GM12878 (cell line): ENCODE results near the gene PHKB. TPM values are rescaled to one million over a fixed set of nuclear protein-coding genes. Genes with fewer than 3 reads are reported as not detected.

Source experiments
- ATAC-seq: fragments of 200-7000 bp; cut with Tn5 transposase; 3 replicates; pipeline ENCODE4 v1.9.1; 2020; ENCODE audit warnings: mild to moderate bottlenecking, moderate library complexity
- BruUV-seq: library from RNA; stranded (reverse); fragments of 400-500 nt; replicated peaks from 2 replicates; lab custom pipeline; 2021; lab: Mats Ljungman, UMichigan
- CTCF ChIA-PET: fragments of 300-600 bp; sonication (Branson Sonifier 250); formaldehyde crosslinking; extraction: SDS; loops from one replicate; lab custom pipeline; 2021; ENCODE audit warnings: inconsistent platforms; lab: Yijun Ruan, JAX
- POLR2A ChIA-PET: fragments of 350-600 bp; formaldehyde crosslinking; extraction: SDS; loops from one replicate; lab custom pipeline; 2021; ENCODE audit warnings: inconsistent platforms; lab: Charles Lee
- RAD21 ChIA-PET: fragments of 300-600 bp; sonication (Branson Sonifier 250); formaldehyde crosslinking; loops from one replicate; lab custom pipeline; 2023; ENCODE audit warnings: antibody characterized with exemption; ENCODE audit not compliant: unreplicated experiment; lab: Charles Lee
- SMC1A ChIA-PET: fragments of 300-600 bp; sonication (Branson Sonifier 250); formaldehyde crosslinking; loops from one replicate; lab custom pipeline; 2023; ENCODE audit not compliant: unreplicated experiment, uncharacterized antibody; lab: Charles Lee
- DNase-seq: peaks from one replicate; pipeline ENCODE4 v3.0.0-alpha.2; 2011; ENCODE audit warnings: low read depth, low spot score
- FAIRE-seq: peaks from 3 replicates; lab custom pipeline; 2011; peaks lifted over from hg19 to GRCh38; lab: Jason Lieb, UNC
- H2AFZ ChIP-seq: 2 replicates; pipeline ENCODE4 v1.6.0; 2011; ENCODE audit warnings: low read depth, low read length, control low read depth; ENCODE audit not compliant: control insufficient read depth
- H3K27ac ChIP-seq: 2 replicates; pipeline ENCODE4 v1.5.1; 2011; ENCODE audit warnings: control low read depth; ENCODE audit not compliant: control insufficient read depth, insufficient read depth
- H3K27me3 ChIP-seq, 2 experiments: replicated peaks in 1 of 2; 2 replicates each; pipeline versions ENCODE4 v1.6.0 to v1.6.1; 2011; ENCODE audit warnings: low read length in 1 of 2; ENCODE audit not compliant: control insufficient read depth in 2 of 2, insufficient read depth in 2 of 2
- H3K36me3 ChIP-seq, 2 experiments: 2 replicates each; pipeline ENCODE4 v1.5.1; 2011; ENCODE audit warnings: low read length in 1 of 2; ENCODE audit not compliant: control insufficient read depth in 2 of 2, insufficient read depth in 2 of 2
- H3K4me1 ChIP-seq: 2 replicates; pipeline ENCODE4 v1.6.1; 2011; ENCODE audit warnings: mild to moderate bottlenecking, low read length, moderate library complexity, mixed read lengths; ENCODE audit not compliant: control insufficient read depth, insufficient read depth
- H3K4me2 ChIP-seq: 2 replicates; pipeline ENCODE4 v1.6.0; 2011; ENCODE audit warnings: control low read depth; ENCODE audit not compliant: control insufficient read depth, insufficient read depth
- H3K4me3 ChIP-seq: fragments of 200-600 bp; sonication (generic); 2 replicates; pipeline ENCODE4 v1.5.1; 2016
- H3K79me2 ChIP-seq: 2 replicates; pipeline ENCODE4 v1.6.0; 2011; ENCODE audit warnings: low read length; ENCODE audit not compliant: control insufficient read depth, insufficient read depth
- H3K9ac ChIP-seq: 2 replicates; pipeline ENCODE4 v1.8.0; 2011; ENCODE audit warnings: low read length, control low read depth, mixed read lengths; ENCODE audit not compliant: control insufficient read depth, insufficient read depth
- H3K9me3 ChIP-seq: replicated peaks from 3 replicates; pipeline ENCODE4 v1.5.1; 2011; ENCODE audit warnings: mild to moderate bottlenecking, low read length; ENCODE audit not compliant: control insufficient read depth, insufficient read depth
- H4K20me1 ChIP-seq: 2 replicates; pipeline ENCODE4 v1.6.0; 2011; ENCODE audit not compliant: control insufficient read depth, insufficient read depth
- EED ChIP-seq: sonication (generic); IDR thresholded peaks from 2 replicates; pipeline ENCODE4 v1.6.1; 2016; ENCODE audit warnings: antibody characterized with exemption, low read depth
- HDAC6 ChIP-seq: fragments of 200-600 bp; sonication (generic); IDR thresholded peaks from one replicate; pipeline ENCODE4 v1.8.0; 2017; ENCODE audit warnings: antibody characterized with exemption; ENCODE audit not compliant: unreplicated experiment
- NRF1 ChIP-seq: conservative IDR thresholded peaks from 2 replicates; pipeline ENCODE4 v1.6.1; 2011; ENCODE audit warnings: mild to moderate bottlenecking, low read depth, low read length, improper control_type of control experiment
- PAX8 ChIP-seq: fragments of 450-650 bp; IDR thresholded peaks from 2 replicates; pipeline ENCODE4 v1.6.1; 2017; ENCODE audit warnings: mild to moderate bottlenecking, moderate library complexity
- POU2F2 ChIP-seq: IDR thresholded peaks from 3 replicates; pipeline ENCODE4 v1.6.1; 2011; ENCODE audit warnings: low read depth, mild to moderate bottlenecking, low read length, borderline replicate concordance
- ZNF384 ChIP-seq: IDR thresholded peaks from 2 replicates; pipeline ENCODE4 v1.6.1; 2012; ENCODE audit warnings: low read depth, mild to moderate bottlenecking, low read length, improper control_type of control experiment, borderline replicate concordance
- WGBS: methylation state at CpG from one replicate; pipeline ENCODE4 v1.1.6; 2016; ENCODE audit warnings: low lambda C conversion rate; ENCODE audit not compliant: insufficient replicate concordance, insufficient coverage; ENCODE audit errors: missing lambda C conversion rate; 5-methylcytosine and 5-hydroxymethylcytosine counted together
- in situ Hi-C: fragments of 300-500 bp; cut with MboI; formaldehyde crosslinking; loops from 9 replicates; pipeline ENCODE4 v1.14.3; 2018; ENCODE audit warnings: mixed read lengths
- intact Hi-C: fragments of 100-400 bp; cut with micrococcal nuclease; formaldehyde crosslinking; loops from one replicate; pipeline ENCODE4 v1.14.2; 2022; ENCODE audit not compliant: unreplicated experiment
- polyA plus RNA-seq, 11 experiments: library from polyadenylated mRNA; depleted of rRNA in 4 of 11; unstranded in 6 of 11; stranded (reverse) in 5 of 11; fragments of >200 nt; fragmentation: Nextera tagmentation in 4 of 11; fragmentation: Illumina TruSeq in 1 of 11; extraction: Ambion mirVana in 4 of 11; extraction: Trizol in 1 of 11; gene quantifications; 1 replicate in 1 of 11; 2 replicates in 10 of 11; pipeline versions ENCODE4 v1.2.1 to v1.2.3, GENCODE V29; 2011 to 2016; ENCODE audit warnings: inconsistent platforms in 2 of 11, missing spikeins in 2 of 11, low read depth in 1 of 11
- total RNA-seq, 4 experiments: library from RNA; depleted of rRNA in 3 of 4; stranded (reverse); fragments of >200 nt in 3 of 4; fragmentation: Illumina TruSeq in 1 of 4; extraction: Trizol in 1 of 4; gene quantifications; 2 replicates each; pipeline versions ENCODE4 v1.2.1 to v1.2.3, GENCODE V29; 2013 to 2021
- TF ChIP-seq, protein P1 (sequence below): fragments of 450-650 bp; IDR thresholded peaks from 2 replicates; pipeline ENCODE4 v1.6.1; 2016; ENCODE audit warnings: mild to moderate bottlenecking
- TF ChIP-seq, protein P2 (sequence below): IDR thresholded peaks from 2 replicates; pipeline ENCODE4 v1.6.1; 2012; ENCODE audit warnings: low read depth, low read length, improper control_type of control experiment
- TF ChIP-seq, protein P3 (sequence below): IDR thresholded peaks from 2 replicates; pipeline ENCODE4 v1.6.1; 2011; ENCODE audit warnings: borderline replicate concordance, low read depth, mild to moderate bottlenecking, moderate library complexity, low read length; ENCODE audit not compliant: insufficient read depth, poor library complexity, severe bottlenecking
- TF ChIP-seq, protein P4 (sequence below): fragments of 450-650 bp; IDR thresholded peaks from 2 replicates; pipeline ENCODE4 v1.6.1; 2017; ENCODE audit warnings: antibody characterized with exemption, mild to moderate bottlenecking, moderate library complexity

The PHKB gene
- total and polyA plus RNA-seq, 10 of the 15 experiments (the other 5 are each of a cell fraction or from before 2014, with no cell fraction given), result 14.2 to 65.6 (median 37.0) TPM

DNA sequence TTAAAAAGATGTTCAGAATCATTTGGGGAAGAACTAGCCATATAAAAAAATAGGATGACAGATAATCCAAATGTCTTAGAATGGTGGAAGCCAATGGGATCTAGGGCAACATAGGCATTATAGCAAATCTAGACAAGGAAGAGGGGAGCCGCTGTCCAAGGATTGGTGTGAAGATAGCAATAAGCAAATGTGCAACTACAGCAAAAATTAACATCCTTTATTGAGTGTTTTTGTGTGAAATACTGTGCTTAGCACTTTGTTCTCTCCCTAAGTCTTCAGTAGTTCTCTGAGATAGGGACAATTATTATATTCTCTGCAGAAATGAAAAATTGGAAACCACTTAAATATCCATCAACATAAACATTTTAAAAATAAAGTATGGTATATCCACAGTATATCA lies 177.0 kb downstream of the PHKB start:
- CTCF ChIA-PET, result no interaction called here
- Histone ChIP-seq H2AFZ (no peak overlapping the region), H3K79me2 (no peaks in the 10 kb centered on the region), H3K36me3 (peaks cover 4 to 6% of the 10 kb centered on the region in 2 experiments; a peak in 3 of 4 replicates), H3K9ac (no peak overlapping the region), H3K27ac (no peak overlapping the region), H3K4me1 (no peaks in the 10 kb centered on the region), H3K9me3 (no peaks in the 10 kb centered on the region), H3K4me3 (no peak overlapping the region), H3K4me2 (no peak overlapping the region), H3K27me3 (no peaks in the 10 kb centered on the region), H4K20me1 (no peaks in the 10 kb centered on the region)
- TF ChIP-seq EED (no peak), PAX8 (no peak), HDAC6 (no peak), POU2F2 (no peak), ZNF384 (no peak)
- TF ChIP-seq, protein P1, sequence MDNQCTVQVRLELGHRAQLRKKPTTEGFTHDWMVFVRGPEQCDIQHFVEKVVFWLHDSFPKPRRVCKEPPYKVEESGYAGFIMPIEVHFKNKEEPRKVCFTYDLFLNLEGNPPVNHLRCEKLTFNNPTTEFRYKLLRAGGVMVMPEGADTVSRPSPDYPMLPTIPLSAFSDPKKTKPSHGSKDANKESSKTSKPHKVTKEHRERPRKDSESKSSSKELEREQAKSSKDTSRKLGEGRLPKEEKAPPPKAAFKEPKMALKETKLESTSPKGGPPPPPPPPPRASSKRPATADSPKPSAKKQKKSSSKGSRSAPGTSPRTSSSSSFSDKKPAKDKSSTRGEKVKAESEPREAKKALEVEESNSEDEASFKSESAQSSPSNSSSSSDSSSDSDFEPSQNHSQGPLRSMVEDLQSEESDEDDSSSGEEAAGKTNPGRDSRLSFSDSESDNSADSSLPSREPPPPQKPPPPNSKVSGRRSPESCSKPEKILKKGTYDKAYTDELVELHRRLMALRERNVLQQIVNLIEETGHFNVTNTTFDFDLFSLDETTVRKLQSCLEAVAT, result no peak
- RAD21 ChIA-PET, result no interaction called here
- BruUV-seq, result no TSS peak
- in situ Hi-C loops (no loop called here), intact Hi-C loops (no loop called here)
- SMC1A ChIA-PET, result interaction anchor here (1.1 kb wide), 1 partner anchor 132 kb away, joined by 3 read pairs; no protein-coding TSS in a partner anchor
- no peak for ATAC-seq
- DNase-seq, result no peak
- POLR2A ChIA-PET, result no interaction called here
- no peak for FAIRE-seq
- 100% methylated on average over 1 of the region's 1 CpG for WGBS

DNA sequence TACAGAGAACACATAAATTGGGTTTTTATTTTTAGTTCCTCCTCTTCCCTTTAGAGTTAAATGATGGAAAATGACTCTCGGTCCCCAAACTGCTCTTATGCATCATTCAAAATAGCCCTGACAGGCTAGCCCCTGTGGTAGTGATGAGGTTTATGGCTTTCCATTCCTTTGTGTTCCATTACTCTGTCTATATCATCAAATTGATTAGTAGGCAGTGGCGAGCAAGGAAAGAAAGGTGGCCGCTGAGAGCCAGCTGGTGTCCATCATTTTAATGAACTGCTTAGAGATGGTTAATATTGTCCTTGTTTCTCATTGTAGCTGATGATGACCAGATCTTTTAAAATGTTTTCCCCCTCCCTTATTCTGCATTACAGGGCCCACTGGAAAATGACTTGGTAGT lies 179.5 kb downstream of the PHKB start:
- no peak overlapping the region for H3K9ac ChIP-seq
- CTCF ChIA-PET, result no interaction called here
- no peaks in the 10 kb centered on the region for H3K27me3 ChIP-seq
- no peak overlapping the region for H3K27ac ChIP-seq
- H2AFZ ChIP-seq, result no peak overlapping the region
- ATAC-seq (no peak), FAIRE-seq (no peak), DNase-seq (no peak)
- no TSS peak for BruUV-seq
- in situ Hi-C loops (no loop called here), intact Hi-C loops (no loop called here)
- RAD21 ChIA-PET, result no interaction called here
- no peaks in the 10 kb centered on the region for H3K9me3 ChIP-seq
- H3K4me1 ChIP-seq, result no peaks in the 10 kb centered on the region
- POLR2A ChIA-PET, result no interaction called here
- WGBS, result 100% methylated on average over 3 of the region's 3 CpGs
- peaks cover 4 to 7% of the 10 kb centered on the region in 2 experiments; a peak in 3 of 4 replicates for H3K36me3 ChIP-seq
- no peak overlapping the region for H3K4me2 ChIP-seq
- no peaks in the 10 kb centered on the region for H3K79me2 ChIP-seq
- SMC1A ChIA-PET, result interaction anchor here (1.0 kb wide), 1 partner anchor 37 kb away, joined by 3 read pairs; no protein-coding TSS in a partner anchor
- no peaks in the 10 kb centered on the region for H4K20me1 ChIP-seq
- no peak overlapping the region for H3K4me3 ChIP-seq
- TF ChIP-seq, protein P2, sequence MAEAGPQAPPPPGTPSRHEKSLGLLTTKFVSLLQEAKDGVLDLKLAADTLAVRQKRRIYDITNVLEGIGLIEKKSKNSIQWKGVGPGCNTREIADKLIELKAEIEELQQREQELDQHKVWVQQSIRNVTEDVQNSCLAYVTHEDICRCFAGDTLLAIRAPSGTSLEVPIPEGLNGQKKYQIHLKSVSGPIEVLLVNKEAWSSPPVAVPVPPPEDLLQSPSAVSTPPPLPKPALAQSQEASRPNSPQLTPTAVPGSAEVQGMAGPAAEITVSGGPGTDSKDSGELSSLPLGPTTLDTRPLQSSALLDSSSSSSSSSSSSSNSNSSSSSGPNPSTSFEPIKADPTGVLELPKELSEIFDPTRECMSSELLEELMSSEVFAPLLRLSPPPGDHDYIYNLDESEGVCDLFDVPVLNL, result no peak
- TF ChIP-seq, protein P3, sequence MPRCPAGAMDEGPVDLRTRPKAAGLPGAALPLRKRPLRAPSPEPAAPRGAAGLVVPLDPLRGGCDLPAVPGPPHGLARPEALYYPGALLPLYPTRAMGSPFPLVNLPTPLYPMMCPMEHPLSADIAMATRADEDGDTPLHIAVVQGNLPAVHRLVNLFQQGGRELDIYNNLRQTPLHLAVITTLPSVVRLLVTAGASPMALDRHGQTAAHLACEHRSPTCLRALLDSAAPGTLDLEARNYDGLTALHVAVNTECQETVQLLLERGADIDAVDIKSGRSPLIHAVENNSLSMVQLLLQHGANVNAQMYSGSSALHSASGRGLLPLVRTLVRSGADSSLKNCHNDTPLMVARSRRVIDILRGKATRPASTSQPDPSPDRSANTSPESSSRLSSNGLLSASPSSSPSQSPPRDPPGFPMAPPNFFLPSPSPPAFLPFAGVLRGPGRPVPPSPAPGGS, result no peak
- TF ChIP-seq, protein P4, sequence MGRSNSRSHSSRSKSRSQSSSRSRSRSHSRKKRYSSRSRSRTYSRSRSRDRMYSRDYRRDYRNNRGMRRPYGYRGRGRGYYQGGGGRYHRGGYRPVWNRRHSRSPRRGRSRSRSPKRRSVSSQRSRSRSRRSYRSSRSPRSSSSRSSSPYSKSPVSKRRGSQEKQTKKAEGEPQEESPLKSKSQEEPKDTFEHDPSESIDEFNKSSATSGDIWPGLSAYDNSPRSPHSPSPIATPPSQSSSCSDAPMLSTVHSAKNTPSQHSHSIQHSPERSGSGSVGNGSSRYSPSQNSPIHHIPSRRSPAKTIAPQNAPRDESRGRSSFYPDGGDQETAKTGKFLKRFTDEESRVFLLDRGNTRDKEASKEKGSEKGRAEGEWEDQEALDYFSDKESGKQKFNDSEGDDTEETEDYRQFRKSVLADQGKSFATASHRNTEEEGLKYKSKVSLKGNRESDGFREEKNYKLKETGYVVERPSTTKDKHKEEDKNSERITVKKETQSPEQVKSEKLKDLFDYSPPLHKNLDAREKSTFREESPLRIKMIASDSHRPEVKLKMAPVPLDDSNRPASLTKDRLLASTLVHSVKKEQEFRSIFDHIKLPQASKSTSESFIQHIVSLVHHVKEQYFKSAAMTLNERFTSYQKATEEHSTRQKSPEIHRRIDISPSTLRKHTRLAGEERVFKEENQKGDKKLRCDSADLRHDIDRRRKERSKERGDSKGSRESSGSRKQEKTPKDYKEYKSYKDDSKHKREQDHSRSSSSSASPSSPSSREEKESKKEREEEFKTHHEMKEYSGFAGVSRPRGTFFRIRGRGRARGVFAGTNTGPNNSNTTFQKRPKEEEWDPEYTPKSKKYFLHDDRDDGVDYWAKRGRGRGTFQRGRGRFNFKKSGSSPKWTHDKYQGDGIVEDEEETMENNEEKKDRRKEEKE, result no peak
- TF ChIP-seq NRF1, result no peak
